Coronary artery (tissue), 2 donors: ENCODE results near the gene PAPSS1.

ENCODE experiments used
- DNase-seq: peaks from one replicate; pipeline ENCODE4 v3.0.0-alpha.2; 2017; ENCODE audit warnings: low spot score
- H3K27ac ChIP-seq, 2 donors: fragments of 200-600 bp; sonication (generic); one replicate each; pipeline ENCODE4 v1.5.1; 2016 to 2019
- H3K4me3 ChIP-seq: fragments of 200-600 bp; sonication (generic); 2 replicates; pipeline ENCODE4 v1.5.1; 2016; ENCODE audit warnings: mild to moderate bottlenecking, moderate library complexity
- TF ChIP-seq, protein P1 (sequence below): fragments of 200-600 bp; sonication (generic); IDR thresholded peaks from one replicate; pipeline ENCODE4 v1.5.1; 2019; ENCODE audit warnings: antibody characterized with exemption

PAPSS1 gene

DNA sequence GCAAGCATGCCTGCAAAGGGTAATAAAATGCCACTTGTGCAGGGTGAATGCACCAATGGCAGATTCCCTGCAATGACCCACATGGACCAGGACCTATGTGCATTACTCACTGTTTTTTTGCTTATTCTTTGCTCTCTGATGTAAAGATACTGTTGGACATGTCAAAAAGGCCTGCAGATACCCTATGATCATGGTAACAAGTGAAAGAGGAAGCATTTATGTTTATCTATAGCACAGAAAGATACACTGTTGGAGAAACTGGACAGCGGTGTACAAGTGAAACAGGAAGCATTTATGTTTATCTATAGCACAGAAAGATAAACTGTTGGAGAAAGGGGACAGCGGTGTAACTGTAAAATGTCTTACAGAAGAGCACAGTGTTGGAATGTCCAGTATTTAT lies 127.5 kb downstream of the PAPSS1 start:
- no peak overlapping the region for H3K4me3 ChIP-seq
- H3K27ac ChIP-seq: no peak overlapping the region
- DNase-seq: no peak
- TF ChIP-seq, protein P1, sequence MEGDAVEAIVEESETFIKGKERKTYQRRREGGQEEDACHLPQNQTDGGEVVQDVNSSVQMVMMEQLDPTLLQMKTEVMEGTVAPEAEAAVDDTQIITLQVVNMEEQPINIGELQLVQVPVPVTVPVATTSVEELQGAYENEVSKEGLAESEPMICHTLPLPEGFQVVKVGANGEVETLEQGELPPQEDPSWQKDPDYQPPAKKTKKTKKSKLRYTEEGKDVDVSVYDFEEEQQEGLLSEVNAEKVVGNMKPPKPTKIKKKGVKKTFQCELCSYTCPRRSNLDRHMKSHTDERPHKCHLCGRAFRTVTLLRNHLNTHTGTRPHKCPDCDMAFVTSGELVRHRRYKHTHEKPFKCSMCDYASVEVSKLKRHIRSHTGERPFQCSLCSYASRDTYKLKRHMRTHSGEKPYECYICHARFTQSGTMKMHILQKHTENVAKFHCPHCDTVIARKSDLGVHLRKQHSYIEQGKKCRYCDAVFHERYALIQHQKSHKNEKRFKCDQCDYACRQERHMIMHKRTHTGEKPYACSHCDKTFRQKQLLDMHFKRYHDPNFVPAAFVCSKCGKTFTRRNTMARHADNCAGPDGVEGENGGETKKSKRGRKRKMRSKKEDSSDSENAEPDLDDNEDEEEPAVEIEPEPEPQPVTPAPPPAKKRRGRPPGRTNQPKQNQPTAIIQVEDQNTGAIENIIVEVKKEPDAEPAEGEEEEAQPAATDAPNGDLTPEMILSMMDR: no peak

DNA sequence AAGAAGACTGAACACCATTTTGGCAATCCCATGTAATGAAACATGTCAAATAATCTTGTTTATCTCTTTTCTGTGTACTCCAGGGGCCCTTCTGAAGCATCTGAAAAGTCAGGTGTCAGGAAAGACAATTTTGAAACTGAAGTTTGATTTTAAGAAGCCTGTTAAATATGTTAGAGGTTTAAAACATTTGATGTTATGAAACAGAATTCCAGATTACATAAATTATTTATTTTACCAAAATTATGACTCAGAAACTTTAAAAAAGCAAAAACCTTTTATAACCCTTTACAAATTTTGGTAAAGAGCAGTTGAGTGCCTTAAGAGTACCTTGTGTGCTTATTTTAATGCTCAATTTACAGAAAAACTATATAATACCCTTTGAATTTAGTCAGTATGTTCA lies 130.8 kb downstream of the PAPSS1 start:
- Histone ChIP-seq H3K27ac (no peak overlapping the region), H3K4me3 (no peak overlapping the region)
- DNase-seq: no peak
- TF ChIP-seq, protein P1: no peak

DNA sequence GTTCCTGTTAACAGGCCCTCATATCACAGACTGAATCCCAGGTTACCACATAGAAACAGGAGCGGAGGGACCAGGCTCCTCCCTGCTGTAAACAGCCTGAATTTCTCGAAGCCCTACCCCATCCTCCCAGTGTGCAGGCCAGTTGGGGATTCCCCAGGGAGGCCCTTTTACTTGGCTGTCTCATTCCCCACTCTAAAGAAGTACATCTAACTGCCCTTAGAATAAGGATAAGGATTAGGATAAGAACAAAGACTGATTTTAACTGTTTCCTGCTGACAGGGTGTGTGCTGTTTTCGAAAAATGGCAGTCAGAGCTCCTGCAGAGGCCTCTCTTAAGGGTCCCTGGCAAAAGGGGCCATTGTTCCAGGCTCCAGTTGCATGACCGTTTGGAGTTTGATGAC lies 133.7 kb downstream of the PAPSS1 start:
- TF ChIP-seq, protein P1: no peak

DNA sequence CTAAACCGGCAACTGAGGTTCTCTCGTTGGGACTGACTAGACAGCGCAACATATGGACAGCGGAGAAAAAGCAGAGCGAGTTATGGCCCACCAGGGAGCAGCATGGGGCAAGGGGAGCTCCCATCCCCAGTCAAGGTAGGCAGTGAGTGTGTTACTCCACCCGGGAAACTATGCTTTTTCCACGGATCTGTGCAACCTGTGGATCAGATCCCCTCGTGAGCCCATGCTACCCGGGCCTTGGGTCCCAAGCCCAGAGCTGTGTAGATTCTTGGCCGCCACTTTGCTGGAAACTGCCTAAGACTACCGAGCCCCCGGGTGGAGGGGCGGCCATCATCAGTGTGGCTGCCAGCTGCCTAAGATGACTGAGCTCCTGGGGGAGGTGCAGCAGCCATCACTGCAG lies 140.9 kb downstream of the PAPSS1 start:
- TF ChIP-seq, protein P1: no peak
- Histone ChIP-seq H3K27ac (no peak overlapping the region), H3K4me3 (no peak overlapping the region)
- no peak for DNase-seq

More for the DNA sequence above, 133.7 kb downstream of the PAPSS1 start:
- H3K27ac ChIP-seq: no peak overlapping the region
- no peak for DNase-seq
- no peak overlapping the region for H3K4me3 ChIP-seq

DNA sequence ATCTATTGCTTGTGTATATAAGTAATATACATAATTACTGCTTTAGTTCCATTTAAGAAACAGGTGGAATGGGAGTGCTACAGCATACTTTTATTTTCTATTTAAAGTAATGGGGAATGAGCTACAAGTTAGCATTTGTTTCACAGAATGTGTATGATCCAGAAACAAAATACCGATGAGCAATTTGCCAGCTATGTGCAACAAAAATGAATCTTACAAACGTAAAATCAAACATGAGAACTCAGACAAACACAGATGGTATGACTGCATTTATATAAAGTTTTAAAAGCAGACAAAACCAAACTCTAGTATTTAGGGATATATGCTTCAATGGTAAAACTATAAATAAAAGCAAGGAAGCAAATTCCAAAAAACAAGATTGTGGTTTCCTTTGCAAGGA lies 141.7 kb downstream of the PAPSS1 start:
- no peak overlapping the region for H3K4me3 ChIP-seq
- TF ChIP-seq, protein P1: no peak
- no peak for DNase-seq

DNA sequence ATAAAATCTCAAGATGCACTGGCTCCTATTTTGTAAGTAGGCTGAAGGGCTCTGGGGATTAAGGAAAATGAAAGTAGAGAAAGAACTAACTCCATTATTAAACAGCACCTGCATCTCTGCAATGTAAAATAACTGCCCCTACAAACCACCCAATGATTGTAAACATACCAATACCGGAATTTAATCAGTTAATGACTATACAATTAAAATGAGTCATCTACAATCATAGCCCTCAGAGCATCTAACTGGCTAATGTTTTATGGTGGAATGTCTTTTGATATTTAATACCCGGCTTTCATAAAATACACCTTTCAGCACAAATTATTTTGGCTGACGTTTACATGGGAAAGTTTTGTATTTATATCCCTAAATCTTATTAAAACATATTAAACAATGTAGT lies 142.3 kb downstream of the PAPSS1 start:
- no peak for DNase-seq
- Histone ChIP-seq H3K27ac (no peak overlapping the region), H3K4me3 (no peak overlapping the region)
- TF ChIP-seq, protein P1: no peak

More for the DNA sequence above, 141.7 kb downstream of the PAPSS1 start:
- H3K27ac ChIP-seq: no peak overlapping the region

DNA sequence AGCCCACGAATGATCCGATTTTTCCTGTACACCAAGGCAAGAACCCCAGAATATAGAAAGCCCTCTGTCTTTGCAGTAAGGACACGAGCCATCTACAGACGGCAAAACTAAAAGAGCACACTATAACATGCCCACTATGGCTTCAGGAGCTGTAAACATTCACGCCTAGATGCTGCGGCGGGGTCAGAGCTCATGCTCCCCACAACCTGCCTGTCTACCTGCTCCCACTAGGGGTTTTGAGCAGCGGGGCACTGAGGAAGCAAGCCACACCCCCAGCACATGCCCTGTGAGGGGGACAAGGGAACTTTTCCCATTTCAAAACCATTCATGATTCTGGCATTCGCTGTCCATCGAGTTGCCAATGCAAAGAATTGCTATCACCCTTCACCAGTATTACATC lies 144.8 kb downstream of the PAPSS1 start:
- TF ChIP-seq, protein P1: no peak
- no peak overlapping the region for H3K4me3 ChIP-seq

More for the DNA sequence above, 144.8 kb downstream of the PAPSS1 start:
- DNase-seq: no peak
- H3K27ac ChIP-seq: no peak overlapping the region
